H9 (cell line): ENCODE data around the gene BLOC1S3. TPM values are rescaled to one million over a fixed set of nuclear protein-coding genes. Genes with fewer than 3 reads are reported as not detected.

Experiments used
- DNase-seq: peaks from one replicate; pipeline ENCODE4 v3.0.0-alpha.2; 2017
- H2AFZ ChIP-seq: one replicate; pipeline ENCODE4 v1.6.1; 2013; ENCODE audit warnings: mild to moderate bottlenecking, low read length, control low read depth, moderate library complexity
- H2AK5ac ChIP-seq: 2 replicates; pipeline ENCODE4 v1.6.1; 2013; ENCODE audit warnings: low read length, control low read depth, mixed read lengths; ENCODE audit not compliant: insufficient read length
- H2BK120ac ChIP-seq: one replicate; pipeline ENCODE4 v1.6.1; 2013; ENCODE audit warnings: low read depth, mild to moderate bottlenecking, low read length, control low read depth, inconsistent platforms; ENCODE audit not compliant: poor library complexity, severe bottlenecking
- H2BK12ac ChIP-seq: 2 replicates; pipeline ENCODE4 v1.6.1; 2013; ENCODE audit warnings: low read length, control low read depth, mixed read lengths, low read depth; ENCODE audit not compliant: insufficient read length
- H2BK15ac ChIP-seq: 2 replicates; pipeline ENCODE4 v1.6.1; 2013; ENCODE audit warnings: low read depth, low read length, control low read depth
- H2BK20ac ChIP-seq: one replicate; pipeline ENCODE4 v1.6.1; 2013; ENCODE audit warnings: low read depth, mild to moderate bottlenecking, low read length, control low read depth, inconsistent platforms; ENCODE audit not compliant: poor library complexity, severe bottlenecking
- H2BK5ac ChIP-seq: 2 replicates; pipeline ENCODE4 v1.6.1; 2013; ENCODE audit warnings: low read length, control low read depth, mixed read lengths; ENCODE audit not compliant: insufficient read length
- H3K14ac ChIP-seq: 2 replicates; pipeline ENCODE4 v1.6.1; 2013; ENCODE audit warnings: low read length, control low read depth; ENCODE audit not compliant: insufficient read depth
- H3K18ac ChIP-seq: 2 replicates; pipeline ENCODE4 v1.6.1; 2013; ENCODE audit warnings: low read depth, mild to moderate bottlenecking, mixed read lengths, low read length, control low read depth; ENCODE audit not compliant: insufficient read length
- H3K23ac ChIP-seq: 2 replicates; pipeline ENCODE4 v1.6.1; 2013; ENCODE audit warnings: low read length, control low read depth, mixed read lengths, low read depth; ENCODE audit not compliant: insufficient read length
- H3K23me2 ChIP-seq: 2 replicates; pipeline ENCODE4 v1.6.1; 2013; ENCODE audit warnings: low read depth, mild to moderate bottlenecking, mixed read lengths, low read length, control low read depth; ENCODE audit not compliant: insufficient read length, poor library complexity, severe bottlenecking
- H3K27ac ChIP-seq: 2 replicates; pipeline ENCODE4 v1.5.1; 2013; ENCODE audit warnings: low read length, control low read depth, mixed read lengths, low read depth; ENCODE audit not compliant: insufficient read length
- H3K27me3 ChIP-seq: 2 replicates; pipeline ENCODE4 v1.6.1; 2013; ENCODE audit warnings: low read length, control low read depth, inconsistent platforms; ENCODE audit not compliant: insufficient read depth
- H3K4ac ChIP-seq: 2 replicates; pipeline ENCODE4 v1.6.1; 2013; ENCODE audit warnings: low read depth, mild to moderate bottlenecking, control low read depth, inconsistent platforms, low read length, moderate library complexity
- H3K4me1 ChIP-seq: 2 replicates; pipeline ENCODE4 v1.6.1; 2013; ENCODE audit warnings: low read length, control low read depth, inconsistent platforms; ENCODE audit not compliant: insufficient read depth
- H3K4me2 ChIP-seq: 2 replicates; pipeline ENCODE4 v1.6.1; 2013; ENCODE audit warnings: low read length, control low read depth, mixed read lengths; ENCODE audit not compliant: insufficient read length, insufficient read depth
- H3K56ac ChIP-seq: 2 replicates; pipeline ENCODE4 v1.6.1; 2013; ENCODE audit warnings: low read depth, mild to moderate bottlenecking, mixed read lengths, low read length, control low read depth; ENCODE audit not compliant: insufficient read length
- H3K79me1 ChIP-seq: 2 replicates; pipeline ENCODE4 v1.6.1; 2013; ENCODE audit warnings: low read depth, mild to moderate bottlenecking, moderate library complexity, low read length, control low read depth, inconsistent platforms; ENCODE audit not compliant: insufficient read depth, poor library complexity, severe bottlenecking
- H3K79me2 ChIP-seq: 2 replicates; pipeline ENCODE4 v1.6.1; 2013; ENCODE audit warnings: low read length, control low read depth, inconsistent platforms; ENCODE audit not compliant: insufficient read depth
- H3K9ac ChIP-seq: 2 replicates; pipeline ENCODE4 v1.6.1; 2013; ENCODE audit warnings: low read length, control low read depth, mixed read lengths; ENCODE audit not compliant: insufficient read length; ENCODE audit errors: extremely low read depth
- H3K9me3 ChIP-seq: one replicate; pipeline ENCODE4 v1.6.1; 2013; ENCODE audit warnings: low read depth, low read length, inconsistent platforms; ENCODE audit not compliant: control insufficient read depth
- H3T11ph ChIP-seq: one replicate; pipeline ENCODE4 v1.6.1; 2013; ENCODE audit warnings: mild to moderate bottlenecking, low read length, control low read depth, inconsistent platforms
- H4K20me1 ChIP-seq: one replicate; pipeline ENCODE4 v1.6.1; 2013; ENCODE audit not compliant: control insufficient read depth, insufficient read length, insufficient read depth
- H4K5ac ChIP-seq: 2 replicates; pipeline ENCODE4 v1.6.1; 2013; ENCODE audit warnings: low read depth, mild to moderate bottlenecking, mixed read lengths, low read length, control low read depth; ENCODE audit not compliant: insufficient read length
- H4K8ac ChIP-seq: replicated peaks from 2 replicates; pipeline ENCODE4 v1.6.1; 2013; ENCODE audit warnings: low read length, control low read depth, mixed read lengths, low read depth; ENCODE audit not compliant: insufficient read length
- H4K91ac ChIP-seq: 2 replicates; pipeline ENCODE4 v1.6.1; 2013; ENCODE audit warnings: low read depth, mild to moderate bottlenecking, moderate library complexity, mixed read lengths, low read length, control low read depth; ENCODE audit not compliant: insufficient read length
- H3K27ac Mint-ChIP-seq, 3 experiments: 2 replicates in 2 of 3; 3 replicates in 1 of 3; pipeline ENCODE4 v1.8.0; 2020 to 2021; ENCODE audit warnings: mixed read lengths in 3 of 3, mild to moderate bottlenecking in 1 of 3, moderate library complexity in 1 of 3
- H3K27me3 Mint-ChIP-seq: 2 replicates; pipeline ENCODE4 v1.8.0; 2021; ENCODE audit warnings: low read depth, mild to moderate bottlenecking, moderate library complexity, mixed read lengths
- H3K36me3 Mint-ChIP-seq, 3 experiments: 2 replicates in 2 of 3; 3 replicates in 1 of 3; pipeline ENCODE4 v1.8.0; 2020 to 2021; ENCODE audit warnings: low read depth in 3 of 3, mixed read lengths in 3 of 3; ENCODE audit not compliant: insufficient read depth in 1 of 3
- H3K4me1 Mint-ChIP-seq, 2 experiments: 2 replicates each; pipeline ENCODE4 v1.8.0; 2020; ENCODE audit warnings: mixed read lengths in 2 of 2
- H3K4me3 Mint-ChIP-seq, 2 experiments: 2 replicates in 1 of 2; 3 replicates in 1 of 2; pipeline ENCODE4 v1.8.0; 2020 to 2021; ENCODE audit warnings: mild to moderate bottlenecking in 2 of 2, mixed read lengths in 2 of 2, moderate library complexity in 1 of 2
- H3K9me3 Mint-ChIP-seq, 2 experiments: 2 replicates in 1 of 2; 3 replicates in 1 of 2; pipeline ENCODE4 v1.8.0; 2020; ENCODE audit warnings: mild to moderate bottlenecking in 2 of 2, mixed read lengths in 2 of 2, moderate library complexity in 1 of 2
- WGBS: extraction: QIAGEN DNeasy Blood & Tissue Kit; methylation state at CpG from one replicate; pipeline ENCODE4 v1.1.7; 2013; ENCODE audit warnings: missing lambda C conversion rate, low lambda C conversion rate, mixed read lengths; ENCODE audit not compliant: insufficient read length; ENCODE audit errors: extremely low coverage; 5-methylcytosine and 5-hydroxymethylcytosine counted together
- total RNA-seq: library from RNA; stranded (reverse); gene quantifications from 2 replicates; pipeline ENCODE4 v1.2.1, GENCODE V29; 2021
- TF ChIP-seq, protein P1 (sequence below): fragments of 200-600 bp; sonication (generic); conservative IDR thresholded peaks from 3 replicates; pipeline ENCODE4 v1.8.0; 2021; ENCODE audit warnings: antibody characterized with exemption, mild to moderate bottlenecking

The BLOC1S3 gene
- total RNA-seq, 1 experiment from 2014 or later = 9.2 TPM

DNA sequence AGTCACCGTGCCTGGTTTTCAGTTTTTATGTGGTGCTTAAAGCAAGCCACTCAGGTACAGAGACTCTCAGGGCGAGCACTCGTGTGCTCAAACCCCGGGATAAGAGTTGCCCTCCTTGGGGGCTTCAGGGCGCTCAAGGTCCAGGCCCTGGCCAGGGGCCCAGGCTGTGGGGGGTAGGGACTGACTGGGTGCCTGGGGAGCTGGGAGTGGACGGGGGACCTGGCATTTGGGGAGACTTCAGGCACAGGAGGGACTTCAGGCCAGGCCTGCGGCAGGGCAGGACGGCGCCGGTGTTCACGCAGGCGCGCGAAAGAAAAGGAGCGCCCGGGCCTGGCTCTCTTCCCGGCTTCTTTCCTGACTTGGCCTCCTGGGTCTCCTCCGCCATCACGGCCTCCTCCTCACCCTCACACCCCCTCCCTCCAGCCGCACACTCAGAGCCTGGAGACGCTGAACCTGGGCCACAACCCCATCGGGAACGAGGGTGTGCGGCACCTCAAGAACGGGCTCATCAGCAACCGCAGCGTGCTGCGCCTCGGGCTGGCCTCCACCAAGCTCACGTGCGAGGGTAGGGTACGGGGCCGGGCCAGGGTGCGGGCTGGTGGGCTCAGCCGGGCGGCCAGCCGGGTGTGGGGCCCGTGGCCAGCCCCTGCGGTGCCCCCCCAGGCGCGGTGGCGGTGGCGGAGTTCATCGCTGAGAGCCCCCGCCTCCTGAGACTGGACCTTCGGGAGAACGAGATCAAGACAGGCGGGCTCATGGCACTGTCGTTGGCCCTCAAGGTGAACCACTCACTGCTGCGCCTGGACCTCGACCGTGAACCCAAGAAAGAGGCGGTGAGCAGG is 33.9 kb upstream of the BLOC1S3 start:
- Histone ChIP-seq H3K4me1 (no peaks in the 10 kb centered on the region), H4K91ac (no peak overlapping the region), H3K23ac (no peak overlapping the region), H3K4ac (no peak overlapping the region), H2BK12ac (no peak overlapping the region), H2AFZ (no peak overlapping the region), H4K5ac (no peak overlapping the region), H2AK5ac (no peak overlapping the region), H3K79me1 (no peaks in the 10 kb centered on the region), H3K23me2 (no peaks in the 10 kb centered on the region), H3K9ac (no peak overlapping the region), H3K14ac (no peak overlapping the region; the same call in 1 of the 2 replicates), H3K4me2 (no peak overlapping the region), H3K27me3 (no peaks in the 10 kb centered on the region), H4K8ac (no peak overlapping the region), H2BK5ac (no peak overlapping the region), H4K20me1 (no peaks in the 10 kb centered on the region), H3K18ac (no peak overlapping the region), H3K79me2 (no peaks in the 10 kb centered on the region), H3K27ac (no peak overlapping the region), H2BK15ac (no peak overlapping the region), H2BK20ac (no peak overlapping the region), H3T11ph (no peak overlapping the region), H3K9me3 (no peaks in the 10 kb centered on the region), H2BK120ac (no peak overlapping the region), H3K56ac (no peak overlapping the region)
- TF ChIP-seq, protein P1, sequence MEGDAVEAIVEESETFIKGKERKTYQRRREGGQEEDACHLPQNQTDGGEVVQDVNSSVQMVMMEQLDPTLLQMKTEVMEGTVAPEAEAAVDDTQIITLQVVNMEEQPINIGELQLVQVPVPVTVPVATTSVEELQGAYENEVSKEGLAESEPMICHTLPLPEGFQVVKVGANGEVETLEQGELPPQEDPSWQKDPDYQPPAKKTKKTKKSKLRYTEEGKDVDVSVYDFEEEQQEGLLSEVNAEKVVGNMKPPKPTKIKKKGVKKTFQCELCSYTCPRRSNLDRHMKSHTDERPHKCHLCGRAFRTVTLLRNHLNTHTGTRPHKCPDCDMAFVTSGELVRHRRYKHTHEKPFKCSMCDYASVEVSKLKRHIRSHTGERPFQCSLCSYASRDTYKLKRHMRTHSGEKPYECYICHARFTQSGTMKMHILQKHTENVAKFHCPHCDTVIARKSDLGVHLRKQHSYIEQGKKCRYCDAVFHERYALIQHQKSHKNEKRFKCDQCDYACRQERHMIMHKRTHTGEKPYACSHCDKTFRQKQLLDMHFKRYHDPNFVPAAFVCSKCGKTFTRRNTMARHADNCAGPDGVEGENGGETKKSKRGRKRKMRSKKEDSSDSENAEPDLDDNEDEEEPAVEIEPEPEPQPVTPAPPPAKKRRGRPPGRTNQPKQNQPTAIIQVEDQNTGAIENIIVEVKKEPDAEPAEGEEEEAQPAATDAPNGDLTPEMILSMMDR = no peak
- no peak for DNase-seq
- WGBS = no CpG with 5 or more reads among the region's 53 CpGs
- peaks cover 10 to 29% (median 27%) of the 10 kb centered on the region in 3 experiments; a peak in 6 of 7 replicates for H3K36me3 Mint-ChIP-seq
- no peak overlapping the region for H3K27ac Mint-ChIP-seq
- no peaks in the 10 kb centered on the region for H3K4me1 Mint-ChIP-seq
- no peak overlapping the region for H3K4me3 Mint-ChIP-seq
- H3K9me3 Mint-ChIP-seq = no peaks in the 10 kb centered on the region
- H3K27me3 Mint-ChIP-seq = no peaks in the 10 kb centered on the region; the same call in 1 of the 2 replicates
